ENCODE results near the gene ELOVL5.
"Not testable (repeated sequence)": the region's sequence is repeated elsewhere in the genome, so short reads cannot be mapped to it uniquely, and the experiment has no call there.

ELOVL5 gene

DNA sequence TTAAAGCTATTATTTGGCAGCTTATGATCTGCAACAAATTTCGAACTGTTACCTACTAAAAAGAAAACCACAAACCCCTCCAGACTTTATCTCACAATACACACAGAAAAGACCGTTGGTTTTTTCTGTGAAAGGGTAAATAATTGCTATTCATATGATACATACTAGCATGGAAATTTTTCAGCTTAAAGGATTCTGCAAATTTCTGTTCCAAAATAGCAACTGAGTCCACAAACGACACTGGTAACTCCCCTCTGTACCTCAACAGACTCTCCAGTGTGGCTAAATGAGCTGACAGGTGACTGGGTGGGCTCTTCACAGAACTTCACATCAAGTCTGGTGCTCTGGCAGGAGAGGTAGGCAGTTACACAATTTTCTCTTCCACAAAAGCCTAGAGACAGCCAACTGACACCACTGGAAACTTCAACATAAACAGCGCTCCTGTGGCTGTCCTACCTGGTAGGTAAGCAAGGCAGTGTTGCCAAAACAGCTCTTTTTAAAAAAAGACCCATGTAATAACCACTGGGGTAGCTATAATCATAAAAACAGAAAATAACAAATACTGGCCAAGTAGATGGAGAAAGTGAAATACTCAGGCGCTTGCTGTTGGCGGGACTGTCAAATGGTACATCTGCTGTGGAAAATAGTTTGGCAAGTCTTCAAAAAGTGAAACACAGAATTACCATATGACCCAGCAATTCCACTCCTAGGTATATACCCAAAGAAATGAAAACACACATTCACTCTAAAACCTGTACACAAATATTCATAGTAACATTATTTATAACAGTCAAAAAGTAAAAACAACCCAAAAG is 37.8 kb downstream of the ELOVL5 start:
- Histone ChIP-seq H3K9ac (peak overlapping the region; percentile 51), H3K4me1 (peaks cover 90% of the 10 kb centered on the region), H3K9me3 (peaks cover 21% of the 10 kb centered on the region; the same call in 1 of the 2 replicates), H3K27ac (peak overlapping the region; percentile 60), H3K4me3 (no peak overlapping the region; the same call in 1 of the 2 replicates), H4K20me1 (peaks cover 60% of the 10 kb centered on the region), H3K4me2 (peak overlapping the region; percentile 76), H3K27me3 (no peaks in the 10 kb centered on the region), H3K36me3 (peaks cover 25% of the 10 kb centered on the region; the same call in 1 of the 2 replicates)
- no peak for TF ChIP-seq Cebpa-rat (IDR thresholded peaks at IDR 0.05)

DNA sequence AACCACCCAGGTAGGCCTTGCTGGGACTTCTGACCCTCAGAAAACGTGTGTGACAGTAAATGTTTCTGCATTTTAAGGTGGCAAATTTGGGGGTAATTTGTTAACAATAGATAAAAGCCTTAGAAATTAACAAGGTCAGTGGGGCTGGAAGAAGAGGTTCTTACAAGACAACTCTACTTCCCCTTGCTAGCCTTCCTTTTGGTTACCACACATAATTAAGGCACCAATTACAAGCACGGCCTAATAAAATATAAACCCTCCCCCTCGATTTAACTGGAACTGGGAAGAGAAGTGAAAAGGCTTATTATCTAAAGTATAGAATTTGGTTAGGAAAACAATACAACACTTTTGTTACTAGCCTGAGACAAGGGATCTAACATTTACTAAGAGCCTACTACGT is 38.8 kb downstream of the ELOVL5 start:
- Histone ChIP-seq H3K4me1 (peaks cover 79% of the 10 kb centered on the region), H3K9ac (peak overlapping the region; percentile 51), H3K27ac (peak overlapping the region; percentile 60), H3K4me3 (no peak overlapping the region; the same call in 1 of the 2 replicates), H3K36me3 (peaks cover 31% of the 10 kb centered on the region), H3K27me3 (no peaks in the 10 kb centered on the region), H3K4me2 (peak overlapping the region; percentile 76), H4K20me1 (peaks cover 49% of the 10 kb centered on the region), H3K9me3 (peaks cover 29% of the 10 kb centered on the region; the same call in 1 of the 2 replicates)
- no peak for TF ChIP-seq Cebpa-rat (IDR thresholded peaks at IDR 0.05)

DNA sequence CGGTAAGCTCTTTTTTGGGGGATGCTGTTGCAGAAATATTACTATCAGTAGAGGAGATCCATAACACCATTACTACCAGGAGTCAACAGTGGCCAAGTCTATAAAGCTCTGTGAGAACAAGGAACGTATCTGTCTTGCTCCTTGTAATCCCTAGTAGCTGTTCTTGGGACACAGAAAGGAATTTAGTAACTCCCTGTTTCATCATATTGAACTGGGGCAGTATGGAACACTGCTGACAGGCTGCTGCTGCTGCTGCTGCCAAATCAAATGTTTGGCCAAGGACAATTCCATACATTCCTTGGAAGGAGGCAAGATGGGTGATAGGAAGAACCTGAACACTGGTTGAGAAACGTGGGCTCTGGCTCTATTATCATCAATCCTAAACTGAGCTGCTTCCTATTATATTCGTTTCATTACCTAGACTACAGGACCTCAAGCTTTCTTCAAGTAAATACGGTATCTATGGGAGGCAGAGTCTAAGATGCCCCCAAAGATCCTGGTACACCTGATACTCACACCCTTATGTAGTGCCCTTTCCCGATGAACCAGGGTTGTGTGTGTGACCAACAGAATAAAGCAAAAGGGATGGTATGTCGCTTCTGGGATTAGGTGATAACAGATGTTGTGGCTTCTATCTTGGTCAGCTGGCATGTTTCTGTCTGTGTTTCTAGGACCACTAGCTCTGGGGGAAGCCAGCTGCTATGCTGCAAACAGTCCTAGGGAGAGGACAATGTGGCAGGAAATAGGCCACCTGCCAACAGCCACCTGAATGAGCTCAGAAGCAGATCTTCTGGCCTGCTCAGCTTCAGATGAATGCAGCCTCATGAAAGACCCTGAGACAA is 39.5 kb downstream of the ELOVL5 start:
- Histone ChIP-seq H3K27me3 (no peaks in the 10 kb centered on the region), H3K4me1 (peaks cover 79% of the 10 kb centered on the region), H3K4me3 (no peak overlapping the region), H3K36me3 (peaks cover 25% of the 10 kb centered on the region), H4K20me1 (peaks cover 43% of the 10 kb centered on the region), H3K9ac (peak overlapping the region; percentile 51), H3K9me3 (peaks cover 29% of the 10 kb centered on the region; the same call in 1 of the 2 replicates), H3K4me2 (peak overlapping the region; percentile 76), H3K27ac (peak overlapping the region; percentile 60)
- TF ChIP-seq Cebpa-rat (IDR thresholded peaks at IDR 0.05) = no peak

DNA sequence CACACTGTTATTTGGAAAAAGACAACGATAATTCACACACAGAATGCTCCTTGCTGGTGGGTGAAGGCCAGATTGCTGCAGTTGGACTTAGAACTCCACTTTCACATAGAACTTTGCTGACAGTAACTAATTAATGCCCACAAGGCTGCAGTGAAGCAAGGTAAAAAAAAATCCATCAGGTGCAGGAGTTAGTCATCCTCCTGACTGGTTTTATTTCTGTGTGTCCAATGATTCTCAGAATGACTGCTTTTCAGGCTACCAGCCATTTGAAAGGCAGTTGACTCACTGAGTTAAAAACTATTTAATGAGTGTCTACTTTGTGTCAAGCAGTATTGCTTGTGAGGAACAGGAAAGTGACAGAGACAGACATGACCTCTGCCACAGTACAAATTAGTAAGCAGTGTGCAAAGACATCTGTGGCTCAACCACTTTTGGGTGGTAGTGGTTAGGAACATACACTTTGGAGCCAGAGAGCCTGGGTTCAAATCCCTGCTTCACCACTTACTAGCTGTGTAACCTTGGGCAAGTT is 41.9 kb downstream of the ELOVL5 start:
- Histone ChIP-seq H3K9ac (no peak overlapping the region), H3K27ac (no peak overlapping the region), H3K36me3 (peaks cover 19% of the 10 kb centered on the region), H4K20me1 (peaks cover 26% of the 10 kb centered on the region), H3K27me3 (no peaks in the 10 kb centered on the region), H3K4me1 (peaks cover 79% of the 10 kb centered on the region), H3K4me2 (no peak overlapping the region), H3K9me3 (peaks cover 29% of the 10 kb centered on the region; the same call in 1 of the 2 replicates), H3K4me3 (no peak overlapping the region)
- no peak for TF ChIP-seq Cebpa-rat (IDR thresholded peaks at IDR 0.05)

DNA sequence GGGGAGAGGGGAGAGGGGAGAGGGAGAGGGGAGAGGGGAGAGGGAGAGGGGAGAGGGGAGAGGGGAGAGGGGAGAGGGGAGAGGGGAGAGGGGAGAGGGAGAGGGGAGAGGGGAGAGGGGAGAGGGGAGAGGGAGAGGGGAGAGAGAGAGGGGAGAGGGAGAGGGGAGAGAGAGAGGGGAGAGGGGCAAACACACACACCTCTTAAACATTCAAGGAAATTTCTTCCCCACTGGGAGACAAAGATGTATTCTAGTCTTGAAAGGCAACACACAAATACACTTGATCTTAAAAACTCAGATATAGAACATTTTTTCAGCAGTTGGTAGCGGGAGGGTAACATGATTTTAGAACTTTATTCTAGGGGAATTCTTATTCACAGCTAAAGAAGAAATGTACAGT is 42.5 kb downstream of the ELOVL5 start:
- not testable (repeated sequence) for H3K27ac ChIP-seq, H3K4me2 ChIP-seq, H3K27me3 ChIP-seq, H3K9ac ChIP-seq, H3K4me3 ChIP-seq
- H4K20me1 ChIP-seq = peaks cover 22% of the 10 kb centered on the region
- peaks cover 29% of the 10 kb centered on the region; the same call in 1 of the 2 replicates for H3K9me3 ChIP-seq
- H3K36me3 ChIP-seq = peaks cover 19% of the 10 kb centered on the region
- H3K4me1 ChIP-seq = peaks cover 79% of the 10 kb centered on the region

DNA sequence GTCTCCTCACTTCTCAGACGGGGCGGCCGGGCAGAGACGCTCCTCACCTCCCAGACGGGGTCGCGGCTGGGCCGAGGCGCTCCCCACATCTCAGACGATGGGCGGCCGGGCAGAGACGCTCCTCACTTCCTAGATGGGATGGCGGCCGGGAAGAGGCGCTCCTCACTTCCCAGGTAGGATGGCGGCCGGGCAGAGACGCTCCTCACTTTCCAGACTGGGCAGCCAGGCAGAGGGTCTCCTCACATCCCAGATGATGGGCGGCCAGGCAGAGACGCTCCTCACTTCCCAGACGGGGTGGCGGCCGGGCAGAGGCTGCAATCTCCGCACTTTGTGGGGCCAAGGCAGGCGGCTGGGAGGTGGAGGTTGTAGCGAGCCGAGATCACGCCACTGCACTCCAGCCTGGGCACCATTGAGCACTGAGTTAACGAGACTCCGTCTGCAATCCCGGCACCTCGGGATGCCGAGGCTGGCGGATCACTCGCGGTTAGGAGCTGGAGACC is 43.2 kb downstream of the ELOVL5 start:
- peaks cover 29% of the 10 kb centered on the region; the same call in 1 of the 2 replicates for H3K9me3 ChIP-seq
- not testable (repeated sequence) for H3K9ac ChIP-seq, H3K27me3 ChIP-seq, H3K27ac ChIP-seq, H3K4me2 ChIP-seq, H3K4me3 ChIP-seq
- H3K36me3 ChIP-seq = peaks cover 19% of the 10 kb centered on the region
- H4K20me1 ChIP-seq = peaks cover 22% of the 10 kb centered on the region
- H3K4me1 ChIP-seq = peaks cover 79% of the 10 kb centered on the region

DNA sequence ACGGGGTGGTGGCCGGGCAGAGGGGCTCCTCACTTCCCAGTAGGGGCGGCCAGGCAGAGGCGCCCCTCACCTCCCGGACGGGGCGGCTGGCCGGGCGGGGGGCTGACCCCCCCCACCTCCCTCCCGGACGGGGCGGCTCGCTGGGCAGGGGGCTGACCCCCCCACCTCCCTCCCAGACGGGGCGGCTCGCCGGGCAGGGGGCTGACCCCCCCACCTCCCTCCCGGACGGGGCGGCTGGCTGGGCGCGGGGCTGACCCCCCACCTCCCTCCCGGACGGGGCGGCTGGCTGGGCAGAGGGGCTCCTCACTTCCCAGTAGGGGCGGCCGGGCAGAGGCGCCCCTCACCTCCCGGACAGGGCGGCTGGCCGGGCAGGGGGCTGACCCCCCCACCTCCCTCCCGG is 43.8 kb downstream of the ELOVL5 start:
- H3K9me3 ChIP-seq = peaks cover 29% of the 10 kb centered on the region; the same call in 1 of the 2 replicates
- H3K27me3 ChIP-seq, H3K4me2 ChIP-seq, H3K27ac ChIP-seq, H3K9ac ChIP-seq, H3K4me3 ChIP-seq: not testable (repeated sequence)
- H4K20me1 ChIP-seq = peaks cover 27% of the 10 kb centered on the region
- peaks cover 19% of the 10 kb centered on the region for H3K36me3 ChIP-seq
- H3K4me1 ChIP-seq = peaks cover 79% of the 10 kb centered on the region

DNA sequence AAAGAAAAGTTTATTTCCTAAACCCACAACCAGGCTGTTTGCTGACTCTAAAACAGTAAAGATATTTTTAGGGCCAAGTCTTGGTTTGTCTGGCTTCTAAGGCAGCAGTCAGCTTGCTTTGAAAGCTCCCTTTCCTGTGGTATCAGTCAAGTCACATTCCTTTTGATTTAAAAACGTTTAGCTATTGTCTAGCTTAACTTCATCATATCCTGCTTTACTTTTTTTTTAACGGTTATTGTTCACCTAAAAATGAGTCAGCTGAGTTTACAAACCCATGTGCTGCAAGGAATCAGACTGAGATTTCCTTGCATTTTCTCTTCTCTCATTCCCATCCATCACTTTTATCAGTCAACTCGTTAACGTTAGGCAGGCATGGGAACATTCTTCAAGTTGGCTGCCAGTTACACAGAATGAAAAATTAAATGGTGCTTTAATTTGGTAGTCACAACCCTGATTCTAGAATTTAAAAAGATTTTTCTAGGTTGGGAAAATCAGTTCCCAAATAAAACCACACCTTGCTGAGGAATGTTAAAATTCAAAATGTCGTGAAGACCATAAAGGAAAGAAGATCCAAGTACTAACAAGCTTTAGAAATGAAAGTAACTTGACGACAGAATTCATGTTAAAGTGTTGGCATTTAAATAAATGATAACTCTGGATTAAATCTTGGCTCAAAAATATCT is 45.9 kb downstream of the ELOVL5 start:
- peaks cover 24% of the 10 kb centered on the region; the same call in 1 of the 2 replicates for H3K9me3 ChIP-seq
- peak overlapping the region; percentile 90 for H3K4me2 ChIP-seq
- peaks cover 19% of the 10 kb centered on the region for H3K36me3 ChIP-seq
- H3K27ac ChIP-seq = peak overlapping the region; percentile 68
- H4K20me1 ChIP-seq = peaks cover 37% of the 10 kb centered on the region
- no peaks in the 10 kb centered on the region for H3K27me3 ChIP-seq
- H3K4me1 ChIP-seq = peaks cover 81% of the 10 kb centered on the region
- TF ChIP-seq Cebpa-rat (IDR thresholded peaks at IDR 0.05) = no peak
- peak overlapping the region; percentile 61; the same call in 1 of the 2 replicates for H3K9ac ChIP-seq
- H3K4me3 ChIP-seq = peak overlapping the region; percentile 26; the same call in 1 of the 2 replicates

Measured in BLaER1 (cell line).